ENCODE measurements around the gene CNTD1. TPM values are rescaled to one million over a fixed set of nuclear protein-coding genes. Genes with fewer than 3 reads are reported as not detected.

Gene CNTD1
- total RNA-seq, 3 donors from 2014 or later (not counting 1 experiment from before 2014, with no cell fraction given) = not detected

DNA sequence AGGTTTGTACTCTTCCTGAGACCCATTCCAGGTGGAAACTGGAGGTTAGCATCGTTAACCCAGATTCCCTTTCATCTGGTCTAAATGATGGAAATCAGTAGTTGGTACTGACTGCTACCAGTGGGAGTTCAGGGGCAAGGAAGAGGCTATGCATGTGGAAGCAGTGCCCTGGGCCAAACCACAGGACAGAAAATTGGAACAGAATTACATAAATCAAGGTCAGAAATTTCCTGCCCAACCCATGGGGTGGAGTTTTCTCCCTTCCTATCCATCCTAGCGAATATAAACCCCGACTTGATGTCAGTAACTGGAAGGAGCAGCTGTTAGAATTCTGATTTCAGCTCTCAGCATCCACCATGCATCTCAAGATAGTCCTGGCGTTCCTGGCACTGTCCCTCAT lies 45.6 kb downstream of the CNTD1 start, which contains the start of gene AOC2:
Gene AOC2, plus strand, starts transcription at position 310 of the 400 bp plus-strand sequence. Its CDS starts 47 bp downstream, at position 357.
- no peaks in the 10 kb centered on the region for H3K27me3 Mint-ChIP-seq (ENCODE audit: low read depth in 2 of 2)
- Histone ChIP-seq H3K36me3 (ENCODE audit: control insufficient read depth, insufficient read depth, low read length) (peaks cover 44% of the 10 kb centered on the region), H3K9me3 (ENCODE audit: control insufficient read depth, insufficient read depth, low read length) (no peaks in the 10 kb centered on the region), H3K27me3 (ENCODE audit: control insufficient read depth, insufficient read depth, low read length) (no peaks in the 10 kb centered on the region), H3K4me1 (ENCODE audit: control insufficient read depth, insufficient read depth, low read length) (peaks cover 9% of the 10 kb centered on the region), H3K4me3 (ENCODE audit: low read length) (no peak within 1 kb of the TSS), H3K27ac (ENCODE audit: low read length) (no peak within 1 kb of the TSS)
- H3K36me3 Mint-ChIP-seq = peaks cover 4% of the 10 kb centered on the region
- H3K9me3 Mint-ChIP-seq = no peaks in the 10 kb centered on the region
- peaks cover 0 to 11% of the 10 kb centered on the region in 2 donors for H3K4me1 Mint-ChIP-seq
- no peak for ATAC-seq
- TF ChIP-seq, protein P1, sequence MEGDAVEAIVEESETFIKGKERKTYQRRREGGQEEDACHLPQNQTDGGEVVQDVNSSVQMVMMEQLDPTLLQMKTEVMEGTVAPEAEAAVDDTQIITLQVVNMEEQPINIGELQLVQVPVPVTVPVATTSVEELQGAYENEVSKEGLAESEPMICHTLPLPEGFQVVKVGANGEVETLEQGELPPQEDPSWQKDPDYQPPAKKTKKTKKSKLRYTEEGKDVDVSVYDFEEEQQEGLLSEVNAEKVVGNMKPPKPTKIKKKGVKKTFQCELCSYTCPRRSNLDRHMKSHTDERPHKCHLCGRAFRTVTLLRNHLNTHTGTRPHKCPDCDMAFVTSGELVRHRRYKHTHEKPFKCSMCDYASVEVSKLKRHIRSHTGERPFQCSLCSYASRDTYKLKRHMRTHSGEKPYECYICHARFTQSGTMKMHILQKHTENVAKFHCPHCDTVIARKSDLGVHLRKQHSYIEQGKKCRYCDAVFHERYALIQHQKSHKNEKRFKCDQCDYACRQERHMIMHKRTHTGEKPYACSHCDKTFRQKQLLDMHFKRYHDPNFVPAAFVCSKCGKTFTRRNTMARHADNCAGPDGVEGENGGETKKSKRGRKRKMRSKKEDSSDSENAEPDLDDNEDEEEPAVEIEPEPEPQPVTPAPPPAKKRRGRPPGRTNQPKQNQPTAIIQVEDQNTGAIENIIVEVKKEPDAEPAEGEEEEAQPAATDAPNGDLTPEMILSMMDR (IDR thresholded peaks at IDR 0.05) = no peak
- H3K4me3 Mint-ChIP-seq = no peak within 1 kb of the TSS
- H3K27ac Mint-ChIP-seq = peak within 1 kb of the TSS in 1 of 2 donors; percentile 88
- no peak for DNase-seq
- 81% methylated on average over 4 of the region's 4 CpGs for WGBS (ENCODE audit: insufficient coverage)
- intact Hi-C loops (cut with micrococcal nuclease) = no loop called here

DNA sequence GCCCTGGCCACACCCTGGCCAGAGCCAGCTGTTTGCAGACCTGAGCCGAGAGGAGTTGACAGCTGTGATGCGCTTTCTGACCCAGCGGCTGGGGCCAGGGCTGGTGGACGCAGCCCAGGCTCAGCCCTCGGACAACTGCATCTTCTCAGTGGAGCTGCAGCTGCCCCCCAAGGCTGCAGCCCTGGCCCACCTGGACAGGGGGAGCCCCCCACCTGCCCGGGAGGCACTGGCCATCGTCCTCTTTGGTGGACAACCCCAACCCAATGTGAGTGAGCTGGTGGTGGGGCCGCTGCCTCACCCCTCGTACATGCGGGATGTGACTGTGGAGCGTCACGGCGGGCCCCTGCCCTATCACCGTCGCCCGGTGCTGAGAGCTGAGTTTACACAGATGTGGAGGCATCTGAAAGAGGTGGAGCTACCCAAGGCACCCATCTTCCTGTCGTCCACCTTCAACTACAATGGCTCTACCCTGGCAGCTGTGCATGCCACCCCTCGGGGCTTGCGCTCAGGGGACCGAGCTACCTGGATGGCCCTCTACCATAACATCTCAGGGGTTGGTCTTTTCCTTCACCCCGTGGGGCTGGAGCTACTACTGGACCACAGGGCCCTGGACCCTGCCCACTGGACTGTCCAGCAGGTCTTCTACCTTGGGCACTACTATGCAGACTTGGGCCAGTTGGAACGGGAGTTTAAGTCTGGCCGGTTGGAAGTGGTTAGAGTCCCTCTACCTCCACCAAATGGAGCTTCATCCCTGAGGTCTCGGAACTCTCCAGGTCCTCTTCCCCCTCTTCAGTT lies 46.3 kb downstream of the CNTD1 start:
- peaks cover 0 to 11% of the 10 kb centered on the region in 2 donors for H3K4me1 Mint-ChIP-seq
- no peak overlapping the region for H3K4me3 ChIP-seq (ENCODE audit: low read length)
- intact Hi-C loops (cut with micrococcal nuclease) = no loop called here
- peak overlapping the region in 1 of 2 donors; percentile 88 for H3K27ac Mint-ChIP-seq
- H3K36me3 Mint-ChIP-seq = no peaks in the 10 kb centered on the region
- no peak overlapping the region for H3K4me3 Mint-ChIP-seq
- peaks cover 9% of the 10 kb centered on the region for H3K4me1 ChIP-seq (ENCODE audit: control insufficient read depth, insufficient read depth, low read length)
- H3K27me3 Mint-ChIP-seq (ENCODE audit: low read depth in 2 of 2) = no peaks in the 10 kb centered on the region
- H3K36me3 ChIP-seq (ENCODE audit: control insufficient read depth, insufficient read depth, low read length) = peaks cover 41% of the 10 kb centered on the region
- H3K9me3 ChIP-seq (ENCODE audit: control insufficient read depth, insufficient read depth, low read length) = no peaks in the 10 kb centered on the region
- WGBS (ENCODE audit: insufficient coverage) = 95% methylated on average over 24 of the region's 24 CpGs
- H3K27ac ChIP-seq (ENCODE audit: low read length) = no peak overlapping the region
- DNase-seq = no peak
- ATAC-seq = no peak
- no peaks in the 10 kb centered on the region for H3K27me3 ChIP-seq (ENCODE audit: control insufficient read depth, insufficient read depth, low read length)
- TF ChIP-seq, protein P1 (IDR thresholded peaks at IDR 0.05) = no peak
- no peaks in the 10 kb centered on the region for H3K9me3 Mint-ChIP-seq

DNA sequence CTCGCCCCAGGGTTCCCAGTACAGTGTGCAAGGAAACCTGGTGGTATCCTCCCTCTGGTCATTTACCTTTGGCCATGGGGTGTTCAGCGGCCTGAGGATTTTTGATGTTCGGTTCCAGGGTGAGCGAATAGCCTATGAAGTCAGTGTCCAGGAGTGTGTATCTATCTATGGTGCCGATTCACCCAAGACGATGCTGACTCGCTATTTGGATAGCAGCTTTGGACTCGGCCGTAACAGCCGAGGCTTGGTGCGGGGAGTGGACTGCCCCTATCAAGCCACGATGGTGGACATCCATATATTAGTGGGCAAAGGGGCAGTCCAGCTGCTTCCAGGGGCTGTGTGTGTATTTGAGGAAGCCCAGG lies 46.9 kb downstream of the CNTD1 start:
- Mint-ChIP-seq H3K4me3 (no peak overlapping the region), H3K4me1 (peaks cover 0 to 11% of the 10 kb centered on the region in 2 donors), H3K9me3 (no peaks in the 10 kb centered on the region), H3K36me3 (no peaks in the 10 kb centered on the region), H3K27ac (peak overlapping the region; percentile 53 to 88), H3K27me3 (ENCODE audit: low read depth in 2 of 2) (no peaks in the 10 kb centered on the region)
- TF ChIP-seq, protein P1 (IDR thresholded peaks at IDR 0.05) = no peak
- no peak for ATAC-seq
- peaks cover 9% of the 10 kb centered on the region for H3K4me1 ChIP-seq (ENCODE audit: control insufficient read depth, insufficient read depth, low read length)
- DNase-seq = no peak
- H3K27me3 ChIP-seq (ENCODE audit: control insufficient read depth, insufficient read depth, low read length) = no peaks in the 10 kb centered on the region
- no peaks in the 10 kb centered on the region for H3K9me3 ChIP-seq (ENCODE audit: control insufficient read depth, insufficient read depth, low read length)
- peaks cover 39% of the 10 kb centered on the region for H3K36me3 ChIP-seq (ENCODE audit: control insufficient read depth, insufficient read depth, low read length)
- H3K27ac ChIP-seq (ENCODE audit: low read length) = no peak overlapping the region
- no peak overlapping the region for H3K4me3 ChIP-seq (ENCODE audit: low read length)
- 90% methylated on average over 12 of the region's 12 CpGs for WGBS (ENCODE audit: insufficient coverage)
- intact Hi-C loops (cut with micrococcal nuclease) = no loop called here
